NCI-H2081 (cell line): ENCODE data around the gene HIVEP3.

Experiments used
- DNase-seq, 2 experiments: peaks; one replicate each; lab custom pipeline; 2025; lab: John Stamatoyannopoulos, UW

HIVEP3 gene

DNA sequence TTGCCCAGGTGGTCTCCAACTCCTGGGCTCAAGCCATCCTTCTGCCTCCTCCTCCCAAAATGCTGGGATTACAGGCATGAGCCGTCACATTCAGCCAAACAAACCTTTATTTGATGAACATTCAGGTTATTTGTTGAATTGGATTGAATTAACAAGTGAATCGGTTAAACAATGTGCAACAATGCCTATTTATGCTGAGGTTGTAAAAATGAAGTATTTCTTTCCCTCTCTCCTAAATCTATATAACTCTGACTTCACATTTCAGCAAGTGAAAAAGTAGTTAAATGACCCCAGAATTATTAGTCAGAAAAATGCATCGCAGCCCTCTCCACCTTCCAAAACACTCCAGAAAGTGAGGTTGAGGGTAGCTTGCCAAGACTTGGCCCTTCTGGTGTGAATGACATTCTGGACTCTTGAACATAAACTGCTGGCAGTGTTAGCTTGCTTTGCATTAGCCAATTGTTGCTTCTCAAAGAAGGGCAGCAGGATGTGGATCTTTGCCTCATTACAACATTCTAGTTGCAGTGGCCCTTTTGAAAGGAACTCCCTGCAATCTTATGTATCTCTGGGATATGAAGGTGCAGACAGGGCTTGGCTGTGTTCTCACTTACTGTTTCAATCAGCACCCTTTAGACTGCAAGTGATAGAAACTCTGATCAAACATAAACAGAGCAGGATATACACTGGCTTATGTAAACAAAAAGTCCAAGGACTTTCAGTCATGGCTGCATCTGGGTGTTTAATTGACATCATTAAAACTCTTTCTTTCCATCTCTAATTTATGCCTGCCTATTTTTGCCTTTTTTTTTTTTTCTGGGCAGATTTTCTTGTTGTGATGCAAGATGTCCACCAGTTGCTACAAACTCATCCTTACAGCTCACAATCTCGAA is 456.7 kb downstream of the HIVEP3 start:
- no peak for DNase-seq

DNA sequence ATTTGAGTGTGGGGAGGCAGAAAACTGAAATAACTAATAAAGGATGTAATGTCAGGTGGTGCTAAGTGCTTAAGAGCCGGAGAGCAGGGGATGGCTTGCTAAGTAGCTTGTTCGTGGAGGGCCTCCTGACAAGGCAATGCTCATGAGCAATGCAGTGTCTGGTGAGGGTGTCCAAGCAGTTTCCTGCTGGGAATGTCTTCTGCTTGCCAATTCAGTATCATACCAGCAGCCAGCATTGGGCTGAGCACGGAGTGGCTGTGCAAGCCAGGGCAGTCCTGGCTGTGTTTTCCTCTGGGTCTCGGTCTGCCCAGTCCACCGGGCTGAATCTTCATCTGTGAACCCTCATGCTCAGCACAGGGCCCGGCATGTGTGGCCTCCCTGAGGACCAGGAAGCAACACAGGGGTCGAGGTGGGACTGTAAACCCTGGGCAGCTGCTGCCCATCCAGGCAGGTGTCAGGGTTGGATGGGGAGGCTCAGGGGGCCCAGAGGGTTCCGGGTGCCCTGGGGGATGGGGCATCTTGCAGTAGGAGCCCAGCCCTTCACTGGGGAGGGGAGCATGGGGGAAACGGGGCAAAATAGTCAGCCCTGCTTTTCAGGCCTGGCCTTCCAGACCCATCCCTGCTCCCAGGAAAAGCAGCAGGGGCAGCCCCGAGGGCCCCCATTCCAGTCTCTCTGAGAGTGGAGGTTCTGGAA is 461.7 kb downstream of the HIVEP3 start:
- no peak for DNase-seq
